GM19467 (cell line): ENCODE measurements around the gene ADAM19.

Experiments
- ATAC-seq: cut with Tn5 transposase; IDR thresholded peaks from one replicate; pipeline ENCODE4 v1.9.1; 2021; ENCODE audit warnings: mild to moderate bottlenecking, moderate library complexity; ENCODE audit not compliant: unreplicated experiment

Gene ADAM19

GRCh38 chr5:157542282-157543000, 33.1 kb downstream of the ADAM19 start:
- ATAC-seq = no peak

- ATAC-seq = no peak
These were observed 34.0 kb downstream of the ADAM19 start for GRCh38 chr5:157541447-157542118.

GRCh38 chr5:157540707-157541446, 34.7 kb downstream of the ADAM19 start:
- ATAC-seq = peak; percentile 93

- no peak for ATAC-seq
These were observed 35.5 kb downstream of the ADAM19 start for GRCh38 chr5:157540124-157540523.

GRCh38 chr5:157539503-157540022, 36.0 kb downstream of the ADAM19 start:
- ATAC-seq = no peak

GRCh38 chr5:157538311-157538710, 37.3 kb downstream of the ADAM19 start:
- ATAC-seq = no peak

- no peak for ATAC-seq
These were observed 40.3 kb downstream of the ADAM19 start for GRCh38 chr5:157535042-157535865.

GRCh38 chr5:157533011-157533481, 42.5 kb downstream of the ADAM19 start:
- no peak for ATAC-seq

GRCh38 chr5:157532022-157532421, 43.6 kb downstream of the ADAM19 start:
- no peak for ATAC-seq

GRCh38 chr5:157530226-157530972, 45.2 kb downstream of the ADAM19 start:
- no peak for ATAC-seq

GRCh38 chr5:157529002-157529401, 46.6 kb downstream of the ADAM19 start:
- no peak for ATAC-seq

GRCh38 chr5:157528036-157528632, 47.4 kb downstream of the ADAM19 start:
- ATAC-seq = no peak

- ATAC-seq = no peak
These were observed 50.7 kb downstream of the ADAM19 start for GRCh38 chr5:157524887-157525286.

GRCh38 chr5:157523976-157524375, 51.6 kb downstream of the ADAM19 start:
- ATAC-seq = no peak

- no peak for ATAC-seq
These were observed 53.9 kb downstream of the ADAM19 start for GRCh38 chr5:157521704-157522029.

GRCh38 chr5:157520911-157521703, 54.5 kb downstream of the ADAM19 start:
- ATAC-seq = no peak

- ATAC-seq = no peak
These were observed 55.9 kb downstream of the ADAM19 start for GRCh38 chr5:157519579-157520253.

GRCh38 chr5:157518963-157519362, 56.6 kb downstream of the ADAM19 start:
- ATAC-seq = no peak
